OCI-LY1 (cell line): ENCODE data around the gene TAB2.

Source experiments
- EZH2 ChIP-seq: fragments of 200-600 bp; sonication (generic), shearing (Covaris generic); IDR thresholded peaks from 2 replicates; pipeline ENCODE4 v1.8.0; 2017; ENCODE audit warnings: borderline replicate concordance, mixed run types, mild to moderate bottlenecking, antibody characterized with exemption, low read length, moderate library complexity, mixed read lengths
- TF ChIP-seq, protein P1 (sequence below): fragments of 200-600 bp; sonication (generic), shearing (Covaris generic); IDR thresholded peaks from 2 replicates; pipeline ENCODE4 v1.5.1; 2017; ENCODE audit warnings: mild to moderate bottlenecking, antibody characterized with exemption, low read length, moderate library complexity, mixed read lengths

DNA sequence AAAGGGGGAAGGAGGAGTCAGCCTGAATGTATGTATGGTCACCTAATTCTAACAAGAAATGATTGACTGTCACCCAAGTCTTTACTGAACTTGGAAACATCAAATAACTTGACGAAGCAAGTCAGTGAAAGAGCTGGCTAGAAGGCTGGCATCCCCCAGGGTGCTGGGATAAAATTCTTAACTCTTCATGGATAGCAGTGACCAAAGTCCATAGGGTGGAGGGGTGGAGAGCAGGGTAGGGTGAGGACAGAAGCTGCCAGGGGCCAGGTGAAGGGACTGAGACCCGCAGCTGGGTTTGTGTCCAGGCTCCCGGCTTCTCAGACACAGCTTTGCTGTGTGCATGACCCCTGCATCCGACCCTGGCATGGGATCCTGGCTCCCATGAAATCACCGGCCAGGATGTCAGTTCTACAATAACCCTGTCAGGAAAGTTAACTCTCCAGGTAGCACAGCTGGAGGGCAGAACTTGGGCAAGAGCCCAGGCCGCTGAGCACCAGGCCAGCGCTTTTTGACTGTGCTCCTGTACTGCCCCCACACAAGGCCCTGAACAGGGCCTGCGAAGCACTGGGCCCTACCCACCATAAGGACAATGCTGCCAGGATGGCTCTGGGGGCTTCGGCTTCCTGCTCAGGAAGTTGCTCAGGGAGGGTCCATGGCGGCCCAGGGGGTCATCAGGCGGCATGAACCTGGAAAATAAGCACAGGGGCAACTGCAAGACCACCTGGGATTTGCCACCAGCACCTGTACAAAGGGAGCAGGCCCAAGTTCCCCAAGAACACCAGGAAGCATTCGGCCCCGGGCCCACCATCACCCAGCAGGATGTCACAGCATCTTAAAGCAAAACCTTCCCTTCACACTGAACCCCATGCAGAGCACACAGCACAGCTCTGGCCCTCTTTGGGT, 134.8 kb downstream of the TAB2 start:
- TF ChIP-seq, protein P1, sequence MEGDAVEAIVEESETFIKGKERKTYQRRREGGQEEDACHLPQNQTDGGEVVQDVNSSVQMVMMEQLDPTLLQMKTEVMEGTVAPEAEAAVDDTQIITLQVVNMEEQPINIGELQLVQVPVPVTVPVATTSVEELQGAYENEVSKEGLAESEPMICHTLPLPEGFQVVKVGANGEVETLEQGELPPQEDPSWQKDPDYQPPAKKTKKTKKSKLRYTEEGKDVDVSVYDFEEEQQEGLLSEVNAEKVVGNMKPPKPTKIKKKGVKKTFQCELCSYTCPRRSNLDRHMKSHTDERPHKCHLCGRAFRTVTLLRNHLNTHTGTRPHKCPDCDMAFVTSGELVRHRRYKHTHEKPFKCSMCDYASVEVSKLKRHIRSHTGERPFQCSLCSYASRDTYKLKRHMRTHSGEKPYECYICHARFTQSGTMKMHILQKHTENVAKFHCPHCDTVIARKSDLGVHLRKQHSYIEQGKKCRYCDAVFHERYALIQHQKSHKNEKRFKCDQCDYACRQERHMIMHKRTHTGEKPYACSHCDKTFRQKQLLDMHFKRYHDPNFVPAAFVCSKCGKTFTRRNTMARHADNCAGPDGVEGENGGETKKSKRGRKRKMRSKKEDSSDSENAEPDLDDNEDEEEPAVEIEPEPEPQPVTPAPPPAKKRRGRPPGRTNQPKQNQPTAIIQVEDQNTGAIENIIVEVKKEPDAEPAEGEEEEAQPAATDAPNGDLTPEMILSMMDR, result no peak
- TF ChIP-seq EZH2, result no peak
